Naive thymus-derived CD4-positive, alpha-beta T cell (primary cell): ENCODE results near the gene KBTBD2. TPM values are rescaled to one million over a fixed set of nuclear protein-coding genes. Genes with fewer than 3 reads are reported as not detected.
"Not testable (repeated sequence)": the region's sequence is repeated elsewhere in the genome, so short reads cannot be mapped to it uniquely, and the experiment has no call there.

Source experiments
- ATAC-seq: fragments of 150-1000 bp; cut with Tn5 transposase; 2 replicates; pipeline ENCODE4 v1.10.0; 2021; ENCODE audit warnings: mild to moderate bottlenecking, moderate library complexity
- CTCF ChIA-PET: fragments of 350-600 bp; sonication (Branson Sonifier 250); formaldehyde crosslinking; loops from one replicate; lab custom pipeline; 2021; ENCODE audit warnings: antibody characterized with exemption; lab: Charles Lee
- POLR2A ChIA-PET: fragments of 350-600 bp; sonication (Branson Sonifier 250); formaldehyde crosslinking; loops from one replicate; lab custom pipeline; 2021; ENCODE audit warnings: antibody characterized with exemption, inconsistent platforms; lab: Charles Lee
- DNase-seq, 9 donors: peaks; one replicate each; pipeline versions ENCODE4 v3.0.0 to v3.0.0-alpha.2; 2020 to 2022; ENCODE audit warnings: mixed read lengths in 1 of 9
- H3K27ac ChIP-seq: one replicate; pipeline ENCODE4 v1.7.0; 2013; ENCODE audit warnings: mild to moderate bottlenecking, low read depth, low read length, moderate library complexity
- H3K27me3 ChIP-seq, 2 donors: one replicate each; pipeline ENCODE4 v1.7.0; 2013; ENCODE audit warnings: low read length in 2 of 2, mild to moderate bottlenecking in 2 of 2, moderate library complexity in 2 of 2; ENCODE audit not compliant: control insufficient read depth in 2 of 2, insufficient read depth in 2 of 2
- H3K36me3 ChIP-seq, 3 experiments: 1 replicate in 2 of 3; 2 replicates in 1 of 3; pipeline ENCODE4 v1.7.0; 2013; ENCODE audit warnings: low read length in 3 of 3, mild to moderate bottlenecking in 3 of 3, moderate library complexity in 1 of 3; ENCODE audit not compliant: insufficient read depth in 3 of 3, control insufficient read depth in 2 of 3
- H3K4me1 ChIP-seq, 2 donors: one replicate each; pipeline ENCODE4 v1.7.0; 2013; ENCODE audit warnings: low read length in 2 of 2, mild to moderate bottlenecking in 2 of 2, moderate library complexity in 1 of 2; ENCODE audit not compliant: control insufficient read depth in 2 of 2, insufficient read depth in 2 of 2
- H3K4me3 ChIP-seq: 2 replicates; pipeline ENCODE4 v1.7.0; 2013; ENCODE audit warnings: mild to moderate bottlenecking, low read length
- H3K9me3 ChIP-seq, 3 experiments: 1 replicate in 2 of 3; 2 replicates in 1 of 3; pipeline ENCODE4 v1.7.0; 2013; ENCODE audit warnings: low read length in 3 of 3; ENCODE audit not compliant: control insufficient read depth in 2 of 3
- H3K27ac Mint-ChIP-seq, 9 donors: one replicate each; pipeline ENCODE4 v1.8.0; 2020 to 2022; ENCODE audit warnings: mixed read lengths in 9 of 9, mild to moderate bottlenecking in 8 of 9, moderate library complexity in 5 of 9, inconsistent platforms in 2 of 9
- H3K27me3 Mint-ChIP-seq, 5 donors: one replicate each; pipeline ENCODE4 v1.8.0; 2021 to 2022; ENCODE audit warnings: mixed read lengths in 5 of 5, mild to moderate bottlenecking in 1 of 5
- H3K36me3 Mint-ChIP-seq, 5 donors: one replicate each; pipeline ENCODE4 v1.8.0; 2020 to 2022; ENCODE audit warnings: mixed read lengths in 5 of 5, mild to moderate bottlenecking in 3 of 5, inconsistent platforms in 1 of 5
- H3K4me1 Mint-ChIP-seq, 7 donors: one replicate each; pipeline ENCODE4 v1.8.0; 2020 to 2022; ENCODE audit warnings: mixed read lengths in 7 of 7, mild to moderate bottlenecking in 3 of 7, inconsistent platforms in 1 of 7
- H3K4me3 Mint-ChIP-seq, 10 donors: one replicate each; pipeline ENCODE4 v1.8.0; 2020 to 2022; ENCODE audit warnings: mild to moderate bottlenecking in 10 of 10, mixed read lengths in 10 of 10, moderate library complexity in 6 of 10, inconsistent platforms in 2 of 10
- H3K9me3 Mint-ChIP-seq, 11 donors: one replicate each; pipeline ENCODE4 v1.8.0; 2020 to 2022; ENCODE audit warnings: mixed read lengths in 11 of 11, mild to moderate bottlenecking in 4 of 11, inconsistent platforms in 1 of 11, moderate library complexity in 1 of 11
- intact Hi-C, 2 donors: fragments of 100-400 bp; cut with micrococcal nuclease; formaldehyde crosslinking; loops; one replicate each; pipeline ENCODE4 v1.15.1; 2023
- polyA plus RNA-seq, 2 donors: library from polyadenylated mRNA; unstranded; fragments of 300-500 nt; fragmentation: Illumina TruSeq; gene quantifications; one replicate each; pipeline ENCODE4 v1.2.3, GENCODE V29; 2021
- total RNA-seq, 6 experiments: library from RNA in 5 of 6; stranded (reverse) in 5 of 6; gene quantifications; 1 replicate in 5 of 6; 2 replicates in 1 of 6; pipeline ENCODE4 v1.2.3 and lab custom pipeline; 2021 to 2026

KBTBD2 gene
- total and polyA plus RNA-seq, 7 experiments from 2014 or later = 18.4 to 116 (median 62.7) TPM

GRCh38 chr7:32881074-32881982 lies 10.2 kb downstream of the KBTBD2 start:
- H3K36me3 Mint-ChIP-seq = peaks cover 0 to 17% (median 1%) of the 10 kb centered on the region in 5 donors
- peak overlapping the region in 7 of 10 donors; percentile 4 to 72 (median 25) for H3K4me3 Mint-ChIP-seq
- peak; percentile 16 for ATAC-seq
- ChIA-PET CTCF (interaction anchor here (0.7 to 1.0 kb wide), 4 partner anchors 15 to 182 kb away, joined by 3 to 6 read pairs (median 3); no protein-coding TSS in a partner anchor), POLR2A (interaction anchor here (1.0 to 1.1 kb wide), 2 partner anchors 10 to 11 kb away, joined by 4 to 7 read pairs; partner anchors contain the start of gene KBTBD2)
- H3K27me3 Mint-ChIP-seq = no peaks in the 10 kb centered on the region
- Histone ChIP-seq H3K36me3 (peaks cover 0 to 4% (median 2%) of the 10 kb centered on the region in 3 experiments), H3K9me3 (no peaks in the 10 kb centered on the region), H3K27me3 (no peaks in the 10 kb centered on the region), H3K27ac (no peak overlapping the region), H3K4me1 (peaks cover 18 to 19% of the 10 kb centered on the region in 2 donors), H3K4me3 (no peak overlapping the region)
- no peak for DNase-seq
- peak overlapping the region in 5 of 9 donors; percentile 9 to 82 (median 25) for H3K27ac Mint-ChIP-seq
- no peaks in the 10 kb centered on the region for H3K9me3 Mint-ChIP-seq
- intact Hi-C loops = no loop called here
- peaks cover 42 to 87% (median 78%) of the 10 kb centered on the region in 7 donors for H3K4me1 Mint-ChIP-seq

- CTCF ChIA-PET = no interaction called here
These were observed 12.1 kb downstream of the KBTBD2 start for GRCh38 chr7:32879460-32879859.

GRCh38 chr7:32878023-32878422 lies 13.5 kb downstream of the KBTBD2 start:
- H3K4me3 Mint-ChIP-seq = peak overlapping the region in 1 of 10 donors; percentile 3
- H3K9me3 ChIP-seq, ATAC-seq, H3K27me3 Mint-ChIP-seq, DNase-seq, H3K4me3 ChIP-seq, H3K9me3 Mint-ChIP-seq, POLR2A ChIA-PET, H3K27ac ChIP-seq, H3K27me3 ChIP-seq, intact Hi-C loops: not testable (repeated sequence)
- H3K4me1 ChIP-seq = peaks cover 0 to 18% of the 10 kb centered on the region in 2 donors
- CTCF ChIA-PET = interaction anchor here (1.1 to 1.3 kb wide), 2 partner anchors 18 to 27 kb away, joined by 4 to 6 read pairs; no protein-coding TSS in a partner anchor
- peaks cover 33 to 71% (median 59%) of the 10 kb centered on the region in 7 donors for H3K4me1 Mint-ChIP-seq
- H3K36me3 ChIP-seq = peaks cover 0 to 15% (median 2%) of the 10 kb centered on the region in 3 experiments
- H3K27ac Mint-ChIP-seq = peak overlapping the region in 2 of 9 donors; percentile 7 to 54
- peaks cover 0 to 18% (median 5%) of the 10 kb centered on the region in 5 donors for H3K36me3 Mint-ChIP-seq

More at GRCh38 chr7:32879460-32879859, 12.1 kb downstream of the KBTBD2 start:
- peaks cover 0 to 13% (median 2%) of the 10 kb centered on the region in 3 experiments for H3K36me3 ChIP-seq
- intact Hi-C loops = loop anchor here in 1 of 2 donors (1.0 kb wide), 1 partner anchor 11 kb away; no protein-coding TSS in a partner anchor
- Mint-ChIP-seq H3K9me3 (no peaks in the 10 kb centered on the region), H3K27ac (peak overlapping the region in 8 of 9 donors; percentile 2 to 53 (median 15)), H3K4me3 (peak overlapping the region in 8 of 10 donors; percentile 0 to 41 (median 19)), H3K36me3 (peaks cover 0 to 18% (median 5%) of the 10 kb centered on the region in 5 donors), H3K27me3 (no peaks in the 10 kb centered on the region), H3K4me1 (peaks cover 41 to 83% (median 71%) of the 10 kb centered on the region in 7 donors)
- no peaks in the 10 kb centered on the region for H3K9me3 ChIP-seq
- DNase-seq (no peak), ATAC-seq (peak; percentile 39)
- peaks cover 10 to 18% of the 10 kb centered on the region in 2 donors for H3K4me1 ChIP-seq
- H3K27me3 ChIP-seq = no peaks in the 10 kb centered on the region
- H3K4me3 ChIP-seq = no peak overlapping the region
- POLR2A ChIA-PET = interaction anchor here (1.1 to 1.4 kb wide), 3 partner anchors 11 to 16 kb away, joined by 3 to 6 read pairs (median 5); partner anchors contain the start of gene KBTBD2
- no peak overlapping the region for H3K27ac ChIP-seq

- Mint-ChIP-seq H3K4me1 (peaks cover 10 to 41% (median 27%) of the 10 kb centered on the region in 7 donors), H3K36me3 (peaks cover 17 to 53% (median 33%) of the 10 kb centered on the region in 5 donors), H3K27ac (peak overlapping the region in 1 of 9 donors; percentile 22), H3K9me3 (peaks cover 0 to 5% (median 0%) of the 10 kb centered on the region in 11 donors), H3K4me3 (no peak overlapping the region), H3K27me3 (no peaks in the 10 kb centered on the region)
- DNase-seq (no peak), ATAC-seq (no peak)
- Histone ChIP-seq H3K27ac (no peak overlapping the region), H3K27me3 (no peaks in the 10 kb centered on the region), H3K4me3 (no peak overlapping the region), H3K9me3 (no peaks in the 10 kb centered on the region), H3K36me3 (peaks cover 6 to 52% (median 9%) of the 10 kb centered on the region in 3 experiments), H3K4me1 (no peaks in the 10 kb centered on the region)
- intact Hi-C loops = no loop called here
- ChIA-PET POLR2A (no interaction called here), CTCF (interaction anchor here (1.0 kb wide), 2 partner anchors 26 to 70 kb away, joined by 3 to 4 read pairs; no protein-coding TSS in a partner anchor)
These were observed 19.1 kb downstream of the KBTBD2 start for GRCh38 chr7:32872421-32872820.

- H3K4me3 Mint-ChIP-seq = no peak overlapping the region
- ChIA-PET POLR2A (no interaction called here), CTCF (interaction anchor here (1.0 kb wide), 2 partner anchors 25 to 71 kb away, joined by 3 to 4 read pairs; no protein-coding TSS in a partner anchor)
- intact Hi-C loops = no loop called here
- Histone ChIP-seq H3K27me3 (no peaks in the 10 kb centered on the region), H3K4me1 (no peaks in the 10 kb centered on the region), H3K36me3 (peaks cover 6 to 52% (median 9%) of the 10 kb centered on the region in 3 experiments), H3K4me3 (no peak overlapping the region), H3K27ac (no peak overlapping the region), H3K9me3 (no peaks in the 10 kb centered on the region)
- peaks cover 17 to 58% (median 37%) of the 10 kb centered on the region in 5 donors for H3K36me3 Mint-ChIP-seq
- no peak for DNase-seq
- peak overlapping the region in 4 of 9 donors; percentile 5 to 40 (median 24) for H3K27ac Mint-ChIP-seq
- no peak for ATAC-seq
- H3K9me3 Mint-ChIP-seq = peaks cover 0 to 11% (median 0%) of the 10 kb centered on the region in 11 donors
- no peaks in the 10 kb centered on the region for H3K27me3 Mint-ChIP-seq
- peaks cover 10 to 36% (median 23%) of the 10 kb centered on the region in 7 donors for H3K4me1 Mint-ChIP-seq
These were observed 19.8 kb downstream of the KBTBD2 start for GRCh38 chr7:32871624-32872371.
